AG10803 (cell line): ENCODE results near the gene ACTR3C.
"Not testable (repeated sequence)": the region's sequence is repeated elsewhere in the genome, so short reads cannot be mapped to it uniquely, and the experiment has no call there.

ENCODE experiments used
- DNase-seq: peaks from one replicate; pipeline ENCODE4 v3.0.0; 2010; ENCODE audit warnings: low read depth
- H3K4me3 ChIP-seq: 2 replicates; pipeline ENCODE4 v1.5.1; 2011; ENCODE audit warnings: mild to moderate bottlenecking, low read length, control low read depth
- TF ChIP-seq, protein P1 (sequence below): conservative IDR thresholded peaks from 2 replicates; pipeline ENCODE4 v1.5.1; 2011; ENCODE audit warnings: mild to moderate bottlenecking, low read length, control low read depth, inconsistent platforms

Gene ACTR3C

DNA sequence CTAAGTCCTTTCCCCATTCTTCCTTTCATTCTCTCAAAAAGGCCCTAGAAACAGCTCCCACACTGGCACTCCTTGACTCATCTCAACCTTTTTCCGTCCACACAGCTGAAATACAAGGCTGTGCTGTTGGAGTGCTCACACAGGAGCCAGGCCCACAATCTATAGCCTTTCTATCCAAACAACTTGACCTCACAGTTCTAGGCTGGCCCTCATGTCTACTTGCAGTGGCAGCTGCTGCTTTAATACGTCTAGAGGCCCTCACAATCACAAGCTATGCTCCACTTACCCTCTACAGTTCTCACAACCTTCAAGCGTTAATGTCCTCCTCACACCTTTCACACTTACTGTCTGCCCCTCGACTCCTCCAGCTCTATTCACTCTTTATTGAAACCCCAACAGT lies 12.2 kb downstream of the ACTR3C start:
- DNase-seq, result no peak
- no peak overlapping the region for H3K4me3 ChIP-seq
- TF ChIP-seq, protein P1, sequence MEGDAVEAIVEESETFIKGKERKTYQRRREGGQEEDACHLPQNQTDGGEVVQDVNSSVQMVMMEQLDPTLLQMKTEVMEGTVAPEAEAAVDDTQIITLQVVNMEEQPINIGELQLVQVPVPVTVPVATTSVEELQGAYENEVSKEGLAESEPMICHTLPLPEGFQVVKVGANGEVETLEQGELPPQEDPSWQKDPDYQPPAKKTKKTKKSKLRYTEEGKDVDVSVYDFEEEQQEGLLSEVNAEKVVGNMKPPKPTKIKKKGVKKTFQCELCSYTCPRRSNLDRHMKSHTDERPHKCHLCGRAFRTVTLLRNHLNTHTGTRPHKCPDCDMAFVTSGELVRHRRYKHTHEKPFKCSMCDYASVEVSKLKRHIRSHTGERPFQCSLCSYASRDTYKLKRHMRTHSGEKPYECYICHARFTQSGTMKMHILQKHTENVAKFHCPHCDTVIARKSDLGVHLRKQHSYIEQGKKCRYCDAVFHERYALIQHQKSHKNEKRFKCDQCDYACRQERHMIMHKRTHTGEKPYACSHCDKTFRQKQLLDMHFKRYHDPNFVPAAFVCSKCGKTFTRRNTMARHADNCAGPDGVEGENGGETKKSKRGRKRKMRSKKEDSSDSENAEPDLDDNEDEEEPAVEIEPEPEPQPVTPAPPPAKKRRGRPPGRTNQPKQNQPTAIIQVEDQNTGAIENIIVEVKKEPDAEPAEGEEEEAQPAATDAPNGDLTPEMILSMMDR, result no peak

DNA sequence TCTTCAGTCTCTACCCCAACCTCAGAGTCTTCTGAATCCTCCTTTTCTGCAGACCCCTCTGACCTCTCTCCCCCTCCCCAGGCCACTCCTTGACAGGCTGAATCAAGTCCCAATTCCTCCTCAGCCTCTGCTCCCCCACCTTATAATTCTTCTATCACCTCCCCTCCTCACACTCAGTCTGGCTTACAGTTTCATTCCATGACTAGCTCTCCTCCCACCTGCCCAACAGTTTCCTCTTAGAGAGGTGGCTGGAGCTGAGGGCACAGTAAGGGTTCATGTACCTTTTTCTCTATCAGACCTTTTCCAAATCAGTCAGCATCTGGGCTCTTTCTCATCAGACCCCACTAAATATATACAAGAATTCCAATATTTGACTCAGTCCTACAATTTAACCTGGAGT lies 14.8 kb downstream of the ACTR3C start:
- H3K4me3 ChIP-seq, result no peak overlapping the region
- TF ChIP-seq, protein P1, result no peak
- DNase-seq, result no peak

DNA sequence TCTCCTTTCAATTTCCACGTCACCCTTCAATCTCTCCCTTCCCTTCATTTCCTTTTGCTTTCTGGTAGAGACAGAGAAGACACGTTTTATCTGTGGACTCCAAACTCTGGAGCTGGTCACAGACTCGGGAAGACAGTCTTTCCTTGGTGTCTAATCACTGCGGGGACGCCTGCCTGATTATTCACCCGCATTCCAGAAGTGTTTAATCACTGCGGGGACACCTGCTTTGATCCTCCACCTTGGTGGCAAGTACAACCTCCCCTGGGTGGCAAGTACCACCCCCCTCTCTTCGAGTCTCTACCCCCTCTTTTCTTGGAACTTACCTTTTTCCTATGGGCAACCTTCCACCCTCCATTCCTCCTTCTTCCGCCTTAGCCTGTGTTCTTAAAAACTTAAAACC lies 15.4 kb downstream of the ACTR3C start:
- DNase-seq, result no peak
- TF ChIP-seq, protein P1, result no peak

GRCh38 chr7:150307129-150307528 lies 16.2 kb downstream of the ACTR3C start:
- TF ChIP-seq, protein P1, result no peak
- DNase-seq, result no peak
- H3K4me3 ChIP-seq, result no peak overlapping the region

More for the DNA sequence above, 15.4 kb downstream of the ACTR3C start:
- no peak overlapping the region for H3K4me3 ChIP-seq

DNA sequence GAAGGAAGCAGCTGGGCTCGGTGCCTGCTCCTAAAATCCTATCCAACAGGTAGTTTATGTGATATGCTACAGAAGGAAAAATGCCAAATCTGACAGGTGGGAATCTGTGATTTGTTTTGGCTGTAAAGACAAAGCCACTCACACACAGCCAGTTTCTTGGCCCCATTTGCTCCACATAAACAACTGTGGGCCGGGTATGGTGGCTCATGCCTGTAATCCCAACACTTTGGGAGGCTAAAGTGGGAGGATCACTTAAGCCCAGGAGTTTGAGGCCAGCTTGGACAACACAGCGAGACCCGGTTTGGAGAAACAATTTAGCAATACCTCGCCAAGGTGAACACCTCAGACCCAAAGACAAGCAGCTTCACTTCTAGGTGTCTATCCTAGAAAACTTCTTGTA lies 17.0 kb downstream of the ACTR3C start:
- DNase-seq, H3K4me3 ChIP-seq: not testable (repeated sequence)

DNA sequence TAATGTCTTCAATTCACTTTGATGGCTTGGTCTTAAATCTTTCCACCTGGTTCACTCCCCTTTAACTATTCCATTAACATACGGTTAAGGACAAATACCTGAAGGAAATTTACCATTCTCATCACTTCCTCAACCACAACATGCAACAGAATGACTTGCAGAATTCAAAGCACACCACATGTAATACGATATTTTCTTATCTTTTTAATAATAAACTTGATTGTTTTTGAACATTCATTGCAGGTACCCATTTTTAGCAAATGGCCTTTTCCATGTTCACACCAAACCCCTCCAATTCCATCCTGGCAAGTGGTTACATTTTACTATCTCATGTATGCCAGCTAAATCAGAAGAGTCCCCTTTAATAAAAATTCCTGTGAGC lies 17.5 kb downstream of the ACTR3C start:
- H3K4me3 ChIP-seq, DNase-seq: not testable (repeated sequence)

GRCh38 chr7:150305259-150305902 lies 18.0 kb downstream of the ACTR3C start:
- not testable (repeated sequence) for H3K4me3 ChIP-seq, DNase-seq

- not testable (repeated sequence) for DNase-seq, H3K4me3 ChIP-seq
Observed at GRCh38 chr7:150304499-150305258, 18.7 kb downstream of the ACTR3C start.

- DNase-seq, result not testable (repeated sequence)
Observed at GRCh38 chr7:150302908-150303310, 20.4 kb downstream of the ACTR3C start.

DNA sequence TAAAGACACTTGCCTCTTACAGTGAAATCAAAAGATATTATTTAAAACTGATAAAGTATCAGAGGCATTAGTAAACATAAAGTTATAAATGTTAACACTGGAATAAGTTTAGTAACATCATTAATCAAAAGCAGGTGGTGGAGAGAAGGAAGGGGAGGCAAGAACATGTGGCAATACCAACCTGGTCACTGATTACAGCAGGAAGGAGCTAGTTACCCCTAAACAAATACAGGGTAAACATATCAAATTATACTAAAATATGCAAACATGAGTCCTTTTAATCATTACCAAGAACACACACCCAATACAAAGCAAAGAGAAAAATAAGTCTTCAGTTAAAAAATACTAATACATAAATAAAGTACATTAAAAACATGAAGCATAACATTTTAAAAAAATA lies 25.4 kb downstream of the ACTR3C start:
- DNase-seq, H3K4me3 ChIP-seq: not testable (repeated sequence)

More at GRCh38 chr7:150302908-150303310, 20.4 kb downstream of the ACTR3C start:
- not testable (repeated sequence) for H3K4me3 ChIP-seq

DNA sequence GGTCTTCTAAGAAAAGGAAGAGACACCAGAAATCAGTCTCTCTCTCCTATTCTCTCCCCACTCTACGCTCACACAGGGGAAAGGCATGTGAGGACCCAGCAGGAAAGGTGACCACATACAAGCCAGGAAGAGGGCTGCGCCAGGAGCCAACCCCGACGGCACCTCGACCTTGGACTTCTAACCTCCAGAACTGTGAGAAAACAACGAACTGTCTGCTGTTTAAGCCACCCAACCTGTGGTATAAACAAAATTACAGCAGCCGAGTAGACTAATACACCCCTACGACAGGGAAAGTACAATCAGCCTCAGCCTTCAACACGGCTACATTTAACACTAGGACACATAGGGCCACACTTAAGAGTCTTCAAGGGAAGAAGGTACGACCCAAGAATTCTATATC lies 26.5 kb downstream of the ACTR3C start:
- H3K4me3 ChIP-seq, DNase-seq: not testable (repeated sequence)

DNA sequence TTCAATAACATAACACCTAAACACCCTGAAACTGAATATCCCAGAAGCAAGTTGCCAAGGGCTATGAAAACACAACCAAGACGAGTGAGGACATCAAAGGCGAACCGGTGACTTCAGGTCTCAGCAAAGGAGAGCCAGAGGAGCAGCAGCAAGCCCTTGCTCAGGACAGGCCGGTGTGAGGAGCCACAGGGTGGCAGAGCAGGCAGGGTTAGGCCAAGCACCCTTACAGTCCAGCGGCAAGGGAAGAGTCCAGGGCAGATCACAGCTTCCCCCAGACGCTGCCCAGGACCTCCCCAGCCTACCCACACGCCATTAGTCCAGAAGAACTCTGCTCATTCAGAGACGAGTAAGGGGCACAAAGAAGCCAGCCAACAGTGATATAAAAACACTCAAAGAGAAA lies 27.7 kb downstream of the ACTR3C start:
- DNase-seq, H3K4me3 ChIP-seq: not testable (repeated sequence)

DNA sequence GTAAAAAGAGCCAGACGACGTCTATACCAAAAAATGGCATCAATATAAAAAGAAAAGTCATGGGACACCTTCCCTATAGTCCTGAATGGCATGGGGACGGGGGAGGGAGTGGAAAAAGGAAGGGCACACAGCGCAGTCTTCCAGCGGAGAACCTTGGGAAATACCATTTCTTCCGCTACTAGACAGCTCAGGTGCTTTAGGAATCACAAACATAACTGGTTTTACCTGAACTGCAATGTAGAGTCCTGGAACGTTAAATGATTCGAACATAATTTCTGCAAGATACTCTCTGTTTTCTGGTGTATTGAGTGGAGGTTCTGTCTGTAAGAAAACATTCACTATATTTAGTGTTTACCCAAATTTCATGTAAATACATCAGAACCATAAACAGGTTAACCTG lies 28.3 kb downstream of the ACTR3C start:
- DNase-seq, result not testable (repeated sequence)

DNA sequence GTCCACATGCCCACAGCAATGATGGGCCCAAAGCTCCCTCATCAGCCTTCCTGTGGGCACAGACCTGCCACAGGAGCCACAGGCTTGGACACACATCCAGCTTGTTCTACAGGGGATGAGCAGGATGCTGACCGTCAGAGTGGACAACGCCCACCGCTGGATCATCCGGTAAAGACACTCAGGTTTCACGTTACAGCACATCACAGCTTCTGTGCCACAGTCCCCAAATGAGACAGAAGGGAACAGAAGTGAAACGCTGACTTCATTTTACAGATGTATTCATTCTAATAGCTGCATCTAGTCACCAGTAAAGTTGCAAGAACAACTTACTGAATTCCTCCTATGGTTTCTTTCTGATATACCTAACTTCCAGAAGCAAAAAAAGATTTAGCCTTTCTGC lies 33.0 kb downstream of the ACTR3C start:
- H3K4me3 ChIP-seq, DNase-seq: not testable (repeated sequence)

More for the DNA sequence above, 28.3 kb downstream of the ACTR3C start:
- H3K4me3 ChIP-seq, result not testable (repeated sequence)

- not testable (repeated sequence) for H3K4me3 ChIP-seq, DNase-seq
Observed at GRCh38 chr7:150288816-150289215, 34.5 kb downstream of the ACTR3C start.
